HCT116 (cell line): Measurements from ENCODE around the gene KIFC3. TPM values are rescaled to one million over a fixed set of nuclear protein-coding genes. Genes with fewer than 3 reads are reported as not detected.

ENCODE experiments used
- ATAC-seq: fragments of 200-7000 bp; cut with Tn5 transposase; 2 replicates; pipeline ENCODE4 v1.9.1; 2020; ENCODE audit warnings: mild to moderate bottlenecking, moderate library complexity
- BruUV-seq: library from RNA; stranded (reverse); fragments of 400-500 nt; replicated peaks from 2 replicates; lab custom pipeline; 2021; lab: Mats Ljungman, UMichigan
- CTCF ChIA-PET: fragments of 300-600 bp; sonication (Branson Sonifier 250); formaldehyde crosslinking; loops from one replicate; lab custom pipeline; 2021; ENCODE audit warnings: antibody characterized with exemption; lab: Charles Lee
- POLR2A ChIA-PET: fragments of 300-600, 350-600 bp; sonication (Branson Sonifier 250); formaldehyde crosslinking; loops from one replicate; lab custom pipeline; 2021; ENCODE audit warnings: antibody characterized with exemption; lab: Charles Lee
- RAD21 ChIA-PET, 2 experiments: fragments of 300-600 bp; sonication (Branson Sonifier 250); formaldehyde crosslinking; loops; one replicate each; lab custom pipeline; 2023; ENCODE audit warnings: low total read pairs in 2 of 2; ENCODE audit not compliant: uncharacterized antibody in 2 of 2, unreplicated experiment in 2 of 2, low non-redundant PET in 1 of 2; lab: Charles Lee
- DNase-seq: peaks from one replicate; pipeline ENCODE4 v3.0.0-alpha.2; 2010; ENCODE audit warnings: low read depth, low spot score
- H2AFZ ChIP-seq: fragments of 200-600 bp; shearing (Covaris generic), sonication (generic); 2 replicates; pipeline ENCODE4 v1.6.1; 2017; ENCODE audit warnings: low read depth, mixed run types, mixed read lengths, antibody characterized with exemption, low read length; ENCODE audit not compliant: poor library complexity, severe bottlenecking
- H3K27ac ChIP-seq: 2 replicates; pipeline ENCODE4 v1.5.1; 2012; ENCODE audit warnings: low read depth, low read length
- H3K27me3 ChIP-seq: fragments of 200-600 bp; sonication (generic); 2 replicates; pipeline ENCODE4 v1.6.1; 2016; ENCODE audit warnings: mixed run types, low read length, mixed read lengths; ENCODE audit not compliant: insufficient read depth
- H3K36me3 ChIP-seq, 2 experiments: fragments of 200-500 bp in 1 of 2; fragments of 200-600 bp in 1 of 2; sonication (Bioruptor generic) in 1 of 2; sonication (generic) in 1 of 2; 2 replicates each; pipeline versions ENCODE4 v1.5.1 to v1.6.1; 2014 to 2016; ENCODE audit warnings: low read length in 2 of 2, inconsistent platforms in 1 of 2, mixed read lengths in 1 of 2, mixed run types in 1 of 2; ENCODE audit not compliant: insufficient read depth in 2 of 2, control insufficient read depth in 1 of 2
- H3K4me1 ChIP-seq, 2 experiments: fragments of 200-600 bp in 1 of 2; sonication (generic) in 1 of 2; 2 replicates each; pipeline versions ENCODE4 v1.5.1 to v1.6.1; 2012 to 2017; ENCODE audit warnings: low read length in 2 of 2, inconsistent platforms in 1 of 2, mild to moderate bottlenecking in 1 of 2, mixed read lengths in 1 of 2, mixed run types in 1 of 2, moderate library complexity in 1 of 2; ENCODE audit not compliant: insufficient read depth in 2 of 2, control insufficient read depth in 1 of 2
- H3K4me2 ChIP-seq: fragments of 200-600 bp; sonication (generic); 2 replicates; pipeline ENCODE4 v1.6.1; 2017; ENCODE audit warnings: mixed run types, low read length, mixed read lengths
- H3K4me3 ChIP-seq, 2 experiments: fragments of 200-600 bp in 1 of 2; sonication (generic) in 1 of 2; replicated peaks in 1 of 2; 2 replicates each; pipeline ENCODE4 v1.5.1; 2011 to 2016; ENCODE audit warnings: low read length in 2 of 2, control low read depth in 1 of 2, low read depth in 1 of 2, mild to moderate bottlenecking in 1 of 2, mixed read lengths in 1 of 2, mixed run types in 1 of 2
- H3K79me2 ChIP-seq: fragments of 200-600 bp; sonication (generic); 2 replicates; pipeline ENCODE4 v1.6.1; 2017; ENCODE audit warnings: mild to moderate bottlenecking, mixed run types, low read length, moderate library complexity, mixed read lengths; ENCODE audit not compliant: insufficient read depth
- H3K9ac ChIP-seq: fragments of 200-600 bp; sonication (generic); 2 replicates; pipeline ENCODE4 v1.6.1; 2016; ENCODE audit warnings: low read length, mixed read lengths
- H3K9me2 ChIP-seq: fragments of 200-600 bp; sonication (generic), shearing (Covaris generic); 2 replicates; pipeline ENCODE4 v1.6.1; 2017; ENCODE audit warnings: mixed run types, mild to moderate bottlenecking, moderate library complexity; ENCODE audit not compliant: insufficient read depth
- H3K9me3 ChIP-seq, 2 experiments: fragments of 200-500 bp in 1 of 2; fragments of 200-600 bp in 1 of 2; sonication (Bioruptor generic) in 1 of 2; sonication (generic) in 1 of 2; 2 replicates each; pipeline ENCODE4 v1.6.1; 2014 to 2017; ENCODE audit warnings: low read length in 2 of 2, mixed read lengths in 2 of 2, inconsistent platforms in 1 of 2, low read depth in 1 of 2, mild to moderate bottlenecking in 1 of 2, mixed run types in 1 of 2, moderate library complexity in 1 of 2; ENCODE audit not compliant: control insufficient read depth in 1 of 2, insufficient read depth in 1 of 2
- H4K20me1 ChIP-seq: fragments of 200-600 bp; sonication (generic), shearing (Covaris generic); 2 replicates; pipeline ENCODE4 v1.6.1; 2017; ENCODE audit warnings: mixed run types, mild to moderate bottlenecking, moderate library complexity; ENCODE audit not compliant: insufficient read depth
- CEBPB ChIP-seq: IDR thresholded peaks from 2 replicates; pipeline ENCODE4 v1.6.1; 2012; ENCODE audit warnings: low read depth
- JUND ChIP-seq: IDR thresholded peaks from 2 replicates; pipeline ENCODE4 v1.6.1; 2012
- MAX ChIP-seq: IDR thresholded peaks from 2 replicates; pipeline ENCODE4 v1.6.1; 2012
- POLR2A ChIP-seq: IDR thresholded peaks from 2 replicates; pipeline ENCODE4 v1.7.0; 2011; ENCODE audit warnings: borderline replicate concordance; ENCODE audit not compliant: insufficient read depth, insufficient read length; ENCODE audit errors: extremely low read depth
- POLR2AphosphoS5 ChIP-seq: IDR thresholded peaks from 2 replicates; pipeline ENCODE4 v1.6.1; 2011; ENCODE audit warnings: mild to moderate bottlenecking, low read depth, low read length, moderate library complexity
- RAD21 ChIP-seq: IDR thresholded peaks from 2 replicates; pipeline ENCODE4 v1.6.1; 2012; ENCODE audit warnings: low read depth, mild to moderate bottlenecking
- SIN3A ChIP-seq: IDR thresholded peaks from 2 replicates; pipeline ENCODE4 v1.6.1; 2012; ENCODE audit warnings: low read depth
- SP1 ChIP-seq: IDR thresholded peaks from 2 replicates; pipeline ENCODE4 v1.6.1; 2012; ENCODE audit warnings: low read depth
- ZFX ChIP-seq: fragments of 450-650 bp; IDR thresholded peaks from 2 replicates; pipeline ENCODE4 v1.6.1; 2017
- ZNF274 ChIP-seq: fragments of 200-500 bp; sonication (Bioruptor generic); IDR thresholded peaks from 2 replicates; pipeline ENCODE4 v1.6.1; 2014; ENCODE audit warnings: mild to moderate bottlenecking, low read depth, low read length, inconsistent platforms
- intact Hi-C: fragments of 100-400 bp; cut with micrococcal nuclease; formaldehyde crosslinking; loops from 2 replicates; pipeline ENCODE4 v1.10.0; 2022
- total RNA-seq: library from RNA; stranded (reverse); gene quantifications from one replicate; pipeline ENCODE4 v1.2.1, GENCODE V29; 2021; ENCODE audit not compliant: unreplicated experiment
- TF ChIP-seq, protein P1 (sequence below), 3 experiments: fragments of 200-600 bp in 1 of 3; sonication (generic) in 1 of 3; IDR thresholded peaks in 2 of 3; conservative IDR thresholded peaks in 1 of 3; 2 replicates each; pipeline ENCODE4 v1.5.1; 2012 to 2017; ENCODE audit warnings: low read depth in 2 of 3, low read length in 2 of 3, antibody characterized with exemption in 1 of 3, borderline replicate concordance in 1 of 3, control low read depth in 1 of 3, mild to moderate bottlenecking in 1 of 3, mixed read lengths in 1 of 3, mixed run types in 1 of 3, moderate library complexity in 1 of 3; ENCODE audit not compliant: insufficient read depth in 1 of 3

Gene KIFC3
- total RNA-seq, 1 experiment from 2014 or later = 31.9 TPM

- ChIA-PET CTCF (interaction anchor here (1.0 kb wide), 1 partner anchor 143 kb away, joined by 3 read pairs; no protein-coding TSS in a partner anchor), RAD21 (no interaction called here), POLR2A (no interaction called here)
- Histone ChIP-seq H3K9me3 (no peaks in the 10 kb centered on the region), H3K27me3 (0 out of 2 replicates have a peak, but pooled peaks cover 7% of the 10 kb centered on the region), H3K9ac (no peak overlapping the region), H3K36me3 (no peaks in the 10 kb centered on the region), H2AFZ (no peak overlapping the region), H3K4me2 (no peak overlapping the region), H4K20me1 (no peaks in the 10 kb centered on the region), H3K4me3 (no peak overlapping the region), H3K4me1 (no peaks in the 10 kb centered on the region), H3K9me2 (no peaks in the 10 kb centered on the region), H3K27ac (no peak overlapping the region), H3K79me2 (no peaks in the 10 kb centered on the region)
- no peak for DNase-seq
- TF ChIP-seq SP1 (no peak), MAX (no peak), JUND (no peak), ZFX (no peak), RAD21 (peak; percentile 75), POLR2A (no peak), ZNF274 (no peak), SIN3A (no peak), CEBPB (no peak), POLR2AphosphoS5 (no peak)
- TF ChIP-seq, protein P1, sequence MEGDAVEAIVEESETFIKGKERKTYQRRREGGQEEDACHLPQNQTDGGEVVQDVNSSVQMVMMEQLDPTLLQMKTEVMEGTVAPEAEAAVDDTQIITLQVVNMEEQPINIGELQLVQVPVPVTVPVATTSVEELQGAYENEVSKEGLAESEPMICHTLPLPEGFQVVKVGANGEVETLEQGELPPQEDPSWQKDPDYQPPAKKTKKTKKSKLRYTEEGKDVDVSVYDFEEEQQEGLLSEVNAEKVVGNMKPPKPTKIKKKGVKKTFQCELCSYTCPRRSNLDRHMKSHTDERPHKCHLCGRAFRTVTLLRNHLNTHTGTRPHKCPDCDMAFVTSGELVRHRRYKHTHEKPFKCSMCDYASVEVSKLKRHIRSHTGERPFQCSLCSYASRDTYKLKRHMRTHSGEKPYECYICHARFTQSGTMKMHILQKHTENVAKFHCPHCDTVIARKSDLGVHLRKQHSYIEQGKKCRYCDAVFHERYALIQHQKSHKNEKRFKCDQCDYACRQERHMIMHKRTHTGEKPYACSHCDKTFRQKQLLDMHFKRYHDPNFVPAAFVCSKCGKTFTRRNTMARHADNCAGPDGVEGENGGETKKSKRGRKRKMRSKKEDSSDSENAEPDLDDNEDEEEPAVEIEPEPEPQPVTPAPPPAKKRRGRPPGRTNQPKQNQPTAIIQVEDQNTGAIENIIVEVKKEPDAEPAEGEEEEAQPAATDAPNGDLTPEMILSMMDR (IDR thresholded peaks at IDR 0.05 in 2 of 3, conservative IDR thresholded peaks at IDR 0.05 in 1 of 3; ENCODE audit: borderline replicate concordance in 1 of 3, insufficient read depth in 1 of 3, low read depth in 2 of 3, low read length in 2 of 3) = peak; percentile 74 to 86 (median 83)
- peak; percentile 96 for ATAC-seq
- intact Hi-C loops = loop anchor here (1.0 to 10.0 kb wide), 4 partner anchors 71 to 285 kb away; partner anchors contain the start of genes USB1 and ZNF319
- BruUV-seq = no TSS peak
Observed at GRCh38 chr16:57720142-57720575, 82.1 kb downstream of the KIFC3 start.
